Endothelial cell of umbilical vein (primary cell): ENCODE data around the gene AJAP1. TPM values are rescaled to one million over a fixed set of nuclear protein-coding genes. Genes with fewer than 3 reads are reported as not detected.

Source experiments
- BruUV-seq: library from RNA; stranded (reverse); fragments of 400-500 nt; replicated peaks from 2 replicates; lab custom pipeline; 2021; lab: Mats Ljungman, UMichigan
- CTCF ChIA-PET: fragments of 300-600, 350-600 bp; sonication (Branson Sonifier 250); formaldehyde crosslinking; loops from one replicate; lab custom pipeline; 2021; ENCODE audit warnings: antibody characterized with exemption, inconsistent platforms; lab: Charles Lee
- POLR2A ChIA-PET: fragments of 300-600, 350-600 bp; sonication (Branson Sonifier 250); formaldehyde crosslinking; loops from one replicate; lab custom pipeline; 2021; ENCODE audit warnings: antibody characterized with exemption, inconsistent platforms; lab: Charles Lee
- DNase-seq: peaks from one replicate; pipeline ENCODE4 v3.0.0-alpha.2; 2011; ENCODE audit warnings: low read depth, low spot score
- FAIRE-seq: peaks from 2 replicates; lab custom pipeline; 2011; peaks lifted over from hg19 to GRCh38; lab: Jason Lieb, UNC
- H2AFZ ChIP-seq: 2 replicates; pipeline ENCODE4 v1.6.0; 2012; ENCODE audit warnings: low read depth, low read length, control low read depth, inconsistent platforms
- H3K27ac ChIP-seq: 2 replicates; pipeline ENCODE4 v1.5.1; 2011; ENCODE audit warnings: low read depth, mild to moderate bottlenecking, control low read depth, low read length, moderate library complexity; ENCODE audit not compliant: insufficient read depth
- H3K27me3 ChIP-seq, 2 experiments: 2 replicates each; pipeline versions ENCODE4 v1.6.0 to v1.6.1; 2011; ENCODE audit warnings: low read length in 2 of 2, mixed read lengths in 1 of 2; ENCODE audit not compliant: control insufficient read depth in 2 of 2, insufficient read depth in 2 of 2
- H3K36me3 ChIP-seq, 2 experiments: 2 replicates in 1 of 2; 3 replicates in 1 of 2; pipeline ENCODE4 v1.5.1; 2011; ENCODE audit warnings: low read length in 2 of 2, mild to moderate bottlenecking in 1 of 2, moderate library complexity in 1 of 2; ENCODE audit not compliant: control insufficient read depth in 2 of 2, insufficient read depth in 2 of 2; ENCODE audit errors: extremely low read depth in 1 of 2
- H3K4me1 ChIP-seq: 3 replicates; pipeline ENCODE4 v1.5.1; 2011; ENCODE audit warnings: mild to moderate bottlenecking, low read length; ENCODE audit not compliant: control insufficient read depth, insufficient read depth; ENCODE audit errors: extremely low read depth
- H3K4me2 ChIP-seq: 2 replicates; pipeline ENCODE4 v1.6.1; 2011; ENCODE audit warnings: low read length, control low read depth, mixed read lengths; ENCODE audit not compliant: insufficient read depth
- H3K4me3 ChIP-seq, 3 experiments: fragments of 200-600 bp in 1 of 3; sonication (generic), shearing (Covaris generic) in 1 of 3; replicated peaks in 1 of 3; 2 replicates each; pipeline ENCODE4 v1.5.1; 2011 to 2016; ENCODE audit warnings: control low read depth in 3 of 3, low read length in 3 of 3, mild to moderate bottlenecking in 2 of 3, inconsistent platforms in 1 of 3, low read depth in 1 of 3, moderate library complexity in 1 of 3; ENCODE audit not compliant: insufficient read depth in 1 of 3
- H3K79me2 ChIP-seq: 2 replicates; pipeline ENCODE4 v1.6.0; 2012; ENCODE audit warnings: low read length, inconsistent platforms; ENCODE audit not compliant: control insufficient read depth, insufficient read depth
- H3K9ac ChIP-seq: replicated peaks from 2 replicates; pipeline ENCODE3; 2011; ENCODE audit warnings: low read length, control low read depth; ENCODE audit not compliant: insufficient read depth; ENCODE audit errors: extremely low read depth
- H3K9me1 ChIP-seq: replicated peaks from 3 replicates; pipeline ENCODE4 v1.6.0; 2011; ENCODE audit warnings: mild to moderate bottlenecking, low read length; ENCODE audit not compliant: control insufficient read depth, insufficient read depth; ENCODE audit errors: extremely low read depth
- H3K9me3 ChIP-seq: replicated peaks from 2 replicates; pipeline ENCODE4 v1.5.1; 2012; ENCODE audit warnings: low read length, inconsistent platforms; ENCODE audit not compliant: control insufficient read depth, insufficient read depth
- H4K20me1 ChIP-seq: replicated peaks from 2 replicates; pipeline ENCODE3; 2011; ENCODE audit warnings: mild to moderate bottlenecking, low read length; ENCODE audit not compliant: control insufficient read depth, insufficient read depth; ENCODE audit errors: extremely low read depth
- CTCF ChIP-seq, 2 donors: IDR thresholded peaks; 1 replicate in 1 of 2; 2 replicates in 1 of 2; pipeline ENCODE4 v1.5.1; 2011; ENCODE audit warnings: low read length in 2 of 2, mild to moderate bottlenecking in 2 of 2, moderate library complexity in 2 of 2, control low read depth in 1 of 2, inconsistent platforms in 1 of 2, low read depth in 1 of 2; ENCODE audit not compliant: insufficient read depth in 1 of 2; ENCODE audit errors: extremely low read depth in 1 of 2
- EZH2 ChIP-seq: IDR thresholded peaks from 2 replicates; pipeline ENCODE4 v1.6.1; 2012; ENCODE audit warnings: borderline replicate concordance, low read depth, mild to moderate bottlenecking, moderate library complexity, low read length, inconsistent platforms; ENCODE audit not compliant: severe bottlenecking
- FOS ChIP-seq: IDR thresholded peaks from 2 replicates; pipeline ENCODE4 v1.6.1; 2011; ENCODE audit warnings: mild to moderate bottlenecking, low read length, moderate library complexity, borderline replicate concordance; ENCODE audit not compliant: insufficient read depth
- GATA2 ChIP-seq: IDR thresholded peaks from 2 replicates; pipeline ENCODE4 v1.7.0; 2011; ENCODE audit warnings: low read depth, mild to moderate bottlenecking, moderate library complexity, mixed read lengths, low read length; ENCODE audit not compliant: insufficient read length, insufficient read depth
- JUN ChIP-seq: IDR thresholded peaks from 2 replicates; pipeline ENCODE4 v1.6.1; 2011; ENCODE audit warnings: borderline replicate concordance, low read depth; ENCODE audit not compliant: insufficient read length, insufficient read depth
- MAX ChIP-seq: IDR thresholded peaks from 2 replicates; pipeline ENCODE4 v1.6.1; 2011; ENCODE audit not compliant: insufficient read depth, insufficient read length
- MYC ChIP-seq: IDR thresholded peaks from one replicate; pipeline ENCODE4 v1.6.1; 2011; ENCODE audit warnings: mild to moderate bottlenecking, low read depth, low read length
- POLR2A ChIP-seq: IDR thresholded peaks from 2 replicates; pipeline ENCODE4 v1.6.1; 2012; ENCODE audit warnings: low read depth, mild to moderate bottlenecking, control low read depth, low read length
- POLR2AphosphoS5 ChIP-seq: IDR thresholded peaks from 2 replicates; pipeline ENCODE4 v1.6.1; 2012; ENCODE audit warnings: low read depth, mild to moderate bottlenecking, control low read depth, low read length, moderate library complexity; ENCODE audit not compliant: insufficient read depth
- dilution Hi-C: fragments of 300-500 bp; cut with MboI; formaldehyde crosslinking; loops from one replicate; pipeline ENCODE4 v1.15.0; 2019; ENCODE audit warnings: low sequenced_read_pairs; ENCODE audit not compliant: extremely low pct_ligation_motif_present
- intact Hi-C: fragments of 100-400 bp; cut with micrococcal nuclease; formaldehyde crosslinking; loops from one replicate; pipeline ENCODE4 v1.10.0; 2022
- polyA plus RNA-seq, 4 experiments: library from polyadenylated mRNA; depleted of rRNA in 3 of 4; stranded (reverse) in 3 of 4; unstranded in 1 of 4; fragments of >200 nt; gene quantifications; 2 replicates each; pipeline versions ENCODE4 v1.2.1 to v1.2.3, GENCODE V29; 2011 to 2012; ENCODE audit warnings: missing spikeins in 1 of 4
- total RNA-seq: library from RNA; stranded (reverse); gene quantifications from 2 replicates; pipeline ENCODE4 v1.2.3, GENCODE V29; 2021

AJAP1 gene
- total and polyA plus RNA-seq, 2 donors (not counting 3 experiments of a cell fraction or from before 2014, with no cell fraction given) = not detected

- DNase-seq (no peak), FAIRE-seq (no peak)
- Histone ChIP-seq H2AFZ (no peak overlapping the region), H3K79me2 (no peaks in the 10 kb centered on the region), H3K9me1 (no peaks in the 10 kb centered on the region), H3K27me3 (no peaks in the 10 kb centered on the region), H3K9me3 (no peaks in the 10 kb centered on the region), H3K4me2 (no peak overlapping the region), H3K4me3 (no peak overlapping the region), H4K20me1 (no peaks in the 10 kb centered on the region), H3K9ac (no peak overlapping the region), H3K4me1 (no peaks in the 10 kb centered on the region), H3K27ac (no peak overlapping the region), H3K36me3 (no peaks in the 10 kb centered on the region)
- TF ChIP-seq JUN (no peak), MYC (no peak), CTCF (IDR thresholded peaks at IDR 0.05; ENCODE audit: extremely low read depth in 1 of 2, insufficient read depth in 1 of 2, low read depth in 1 of 2, low read length in 2 of 2) (no peak), POLR2AphosphoS5 (no peak), EZH2 (no peak), FOS (no peak), POLR2A (no peak), GATA2 (no peak), MAX (no peak)
- intact Hi-C loops = no loop called here
- POLR2A ChIA-PET = no interaction called here
- dilution Hi-C loops = no loop called here
- BruUV-seq = no TSS peak
- CTCF ChIA-PET = no interaction called here
Measured at GRCh38 chr1:4634156-4634792, 20.1 kb upstream of the AJAP1 start.
